ENCODE results near the gene AGPAT4.
"Not testable (repeated sequence)": the region's sequence is repeated elsewhere in the genome, so short reads cannot be mapped to it uniquely, and the experiment has no call there.

Gene AGPAT4

GRCh38 chr6:161125591-161125990, 148.3 kb downstream of the AGPAT4 start:
- Mint-ChIP-seq H3K27ac (no peak overlapping the region), H3K4me3 (no peak overlapping the region)

GRCh38 chr6:161123319-161123718, 150.5 kb downstream of the AGPAT4 start:
- H3K4me1 Mint-ChIP-seq; H3K4me3 Mint-ChIP-seq; H3K27me3 Mint-ChIP-seq (ENCODE audit: low read depth); H3K27ac Mint-ChIP-seq: not testable (repeated sequence)
- Mint-ChIP-seq H3K36me3 (ENCODE audit: low read depth) (peaks cover 100% of the 10 kb centered on the region), H3K9me3 (peaks cover 89% of the 10 kb centered on the region)

More at GRCh38 chr6:161125591-161125990, 148.3 kb downstream of the AGPAT4 start:
- Mint-ChIP-seq H3K4me1 (no peaks in the 10 kb centered on the region), H3K36me3 (ENCODE audit: low read depth) (peaks cover 100% of the 10 kb centered on the region), H3K9me3 (peaks cover 79% of the 10 kb centered on the region), H3K27me3 (ENCODE audit: low read depth) (no peaks in the 10 kb centered on the region)
- TF ChIP-seq CTCF (IDR thresholded peaks at IDR 0.05; ENCODE audit: unreplicated experiment in 3 of 3), result no peak

GRCh38 chr6:161117942-161118341, 155.9 kb downstream of the AGPAT4 start:
- TF ChIP-seq CTCF (IDR thresholded peaks at IDR 0.05; ENCODE audit: unreplicated experiment in 3 of 3), result no peak
- no peaks in the 10 kb centered on the region for H3K4me1 Mint-ChIP-seq
- no peak overlapping the region for H3K27ac Mint-ChIP-seq
- H3K4me3 Mint-ChIP-seq, result no peak overlapping the region
- peaks cover 47% of the 10 kb centered on the region for H3K9me3 Mint-ChIP-seq
- H3K36me3 Mint-ChIP-seq (ENCODE audit: low read depth), result peaks cover 94% of the 10 kb centered on the region
- H3K27me3 Mint-ChIP-seq (ENCODE audit: low read depth), result no peaks in the 10 kb centered on the region

- peaks cover 94% of the 10 kb centered on the region for H3K36me3 Mint-ChIP-seq (ENCODE audit: low read depth)
- no peak overlapping the region for H3K4me3 Mint-ChIP-seq
- H3K9me3 Mint-ChIP-seq, result peaks cover 40% of the 10 kb centered on the region
- no peak overlapping the region for H3K27ac Mint-ChIP-seq
- no peak for TF ChIP-seq CTCF (IDR thresholded peaks at IDR 0.05; ENCODE audit: unreplicated experiment in 3 of 3)
- H3K27me3 Mint-ChIP-seq (ENCODE audit: low read depth), result no peaks in the 10 kb centered on the region
- no peaks in the 10 kb centered on the region for H3K4me1 Mint-ChIP-seq
These were observed 156.6 kb downstream of the AGPAT4 start for GRCh38 chr6:161117308-161117707.

- H3K4me1 Mint-ChIP-seq, result no peaks in the 10 kb centered on the region
- peaks cover 94% of the 10 kb centered on the region for H3K36me3 Mint-ChIP-seq (ENCODE audit: low read depth)
- no peak overlapping the region for H3K27ac Mint-ChIP-seq
- H3K27me3 Mint-ChIP-seq (ENCODE audit: low read depth), result no peaks in the 10 kb centered on the region
- H3K9me3 Mint-ChIP-seq, result peaks cover 33% of the 10 kb centered on the region
- no peak for TF ChIP-seq CTCF (IDR thresholded peaks at IDR 0.05; ENCODE audit: unreplicated experiment in 3 of 3)
- H3K4me3 Mint-ChIP-seq, result no peak overlapping the region
These were observed 157.3 kb downstream of the AGPAT4 start for GRCh38 chr6:161116554-161116953.

- no peak for TF ChIP-seq CTCF (IDR thresholded peaks at IDR 0.05; ENCODE audit: unreplicated experiment in 3 of 3)
- no peaks in the 10 kb centered on the region for H3K27me3 Mint-ChIP-seq (ENCODE audit: low read depth)
- peaks cover 92% of the 10 kb centered on the region for H3K36me3 Mint-ChIP-seq (ENCODE audit: low read depth)
- peaks cover 23% of the 10 kb centered on the region for H3K9me3 Mint-ChIP-seq
- no peak overlapping the region for H3K27ac Mint-ChIP-seq
- H3K4me3 Mint-ChIP-seq, result no peak overlapping the region
- H3K4me1 Mint-ChIP-seq, result no peaks in the 10 kb centered on the region
These were observed 158.4 kb downstream of the AGPAT4 start for GRCh38 chr6:161115468-161115867.
